ENCODE data around the gene MAK.

DNA sequence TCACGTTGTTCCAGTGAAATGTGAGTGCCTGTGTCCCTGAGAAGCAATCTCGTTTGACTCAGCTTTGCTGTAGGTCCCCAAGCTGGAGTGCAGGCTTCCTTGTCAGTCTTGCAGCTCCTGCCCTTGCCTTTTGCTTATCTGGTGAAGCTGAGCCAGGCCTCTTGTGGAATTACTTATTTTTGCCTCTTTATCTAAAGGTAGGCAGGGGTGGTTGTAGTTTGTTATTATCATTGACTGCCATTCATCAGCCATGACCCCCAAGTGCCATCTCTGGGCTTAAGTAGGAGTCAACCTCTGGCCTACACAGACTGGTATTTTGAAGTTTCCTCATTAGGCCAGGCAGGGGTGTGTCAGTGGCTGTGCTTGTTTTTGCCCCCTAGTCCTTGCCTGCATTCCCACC lies 88.6 kb downstream of the MAK start:
- TF ChIP-seq POLR2A (IDR thresholded peaks at IDR 0.05) = no peak
- TF ChIP-seq, protein P1, sequence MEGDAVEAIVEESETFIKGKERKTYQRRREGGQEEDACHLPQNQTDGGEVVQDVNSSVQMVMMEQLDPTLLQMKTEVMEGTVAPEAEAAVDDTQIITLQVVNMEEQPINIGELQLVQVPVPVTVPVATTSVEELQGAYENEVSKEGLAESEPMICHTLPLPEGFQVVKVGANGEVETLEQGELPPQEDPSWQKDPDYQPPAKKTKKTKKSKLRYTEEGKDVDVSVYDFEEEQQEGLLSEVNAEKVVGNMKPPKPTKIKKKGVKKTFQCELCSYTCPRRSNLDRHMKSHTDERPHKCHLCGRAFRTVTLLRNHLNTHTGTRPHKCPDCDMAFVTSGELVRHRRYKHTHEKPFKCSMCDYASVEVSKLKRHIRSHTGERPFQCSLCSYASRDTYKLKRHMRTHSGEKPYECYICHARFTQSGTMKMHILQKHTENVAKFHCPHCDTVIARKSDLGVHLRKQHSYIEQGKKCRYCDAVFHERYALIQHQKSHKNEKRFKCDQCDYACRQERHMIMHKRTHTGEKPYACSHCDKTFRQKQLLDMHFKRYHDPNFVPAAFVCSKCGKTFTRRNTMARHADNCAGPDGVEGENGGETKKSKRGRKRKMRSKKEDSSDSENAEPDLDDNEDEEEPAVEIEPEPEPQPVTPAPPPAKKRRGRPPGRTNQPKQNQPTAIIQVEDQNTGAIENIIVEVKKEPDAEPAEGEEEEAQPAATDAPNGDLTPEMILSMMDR (IDR thresholded peaks at IDR 0.05) = no peak
